ENCODE measurements around the gene CDH3.

CDH3 gene

DNA sequence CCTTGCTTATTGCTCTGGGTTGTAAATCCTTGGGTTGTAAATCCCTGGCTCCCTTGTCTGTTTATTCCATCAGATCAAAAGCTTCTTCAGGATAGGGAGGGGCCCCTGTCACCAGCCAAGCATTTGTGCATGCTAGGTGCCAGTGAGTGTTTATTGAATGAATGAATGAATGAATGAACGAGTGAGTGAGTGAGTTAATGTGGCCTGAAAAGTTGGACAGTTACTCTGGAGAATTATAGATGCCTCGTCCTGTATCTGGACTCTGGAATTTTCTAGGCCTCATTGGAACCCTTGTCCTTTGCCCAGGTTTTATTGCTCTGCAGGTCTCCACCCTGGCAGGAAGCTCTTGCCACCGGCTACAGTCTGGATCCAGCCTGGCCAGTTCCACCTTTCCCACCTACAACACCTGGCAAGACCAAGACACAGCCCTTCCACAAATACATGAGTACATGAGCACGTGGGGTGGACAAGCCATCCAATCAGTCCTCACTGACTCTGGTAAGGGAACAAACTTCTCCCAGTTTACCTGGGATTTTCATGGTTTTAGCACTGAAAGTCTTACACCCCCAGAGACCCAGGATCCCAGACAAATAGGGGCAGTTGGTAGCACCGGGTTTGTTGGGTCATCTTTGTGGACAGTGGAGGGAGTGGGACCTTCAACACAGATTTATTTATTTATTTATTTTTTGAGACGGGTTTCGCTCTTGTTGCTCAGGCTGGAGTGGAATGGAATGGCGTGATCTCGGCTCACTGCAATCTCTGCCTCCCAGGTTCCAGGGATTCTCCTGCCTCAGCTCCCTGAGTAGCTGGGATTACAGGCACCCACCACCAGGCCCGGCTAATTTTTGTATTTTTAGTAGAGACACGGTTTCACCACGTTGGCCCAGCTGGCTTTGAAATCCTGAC lies 77.3 kb downstream of the CDH3 start:
- DNase-seq (ENCODE audit: insufficient read length, low spot score), result no peak
- FAIRE-seq, result no peak
- TF ChIP-seq, protein P1, sequence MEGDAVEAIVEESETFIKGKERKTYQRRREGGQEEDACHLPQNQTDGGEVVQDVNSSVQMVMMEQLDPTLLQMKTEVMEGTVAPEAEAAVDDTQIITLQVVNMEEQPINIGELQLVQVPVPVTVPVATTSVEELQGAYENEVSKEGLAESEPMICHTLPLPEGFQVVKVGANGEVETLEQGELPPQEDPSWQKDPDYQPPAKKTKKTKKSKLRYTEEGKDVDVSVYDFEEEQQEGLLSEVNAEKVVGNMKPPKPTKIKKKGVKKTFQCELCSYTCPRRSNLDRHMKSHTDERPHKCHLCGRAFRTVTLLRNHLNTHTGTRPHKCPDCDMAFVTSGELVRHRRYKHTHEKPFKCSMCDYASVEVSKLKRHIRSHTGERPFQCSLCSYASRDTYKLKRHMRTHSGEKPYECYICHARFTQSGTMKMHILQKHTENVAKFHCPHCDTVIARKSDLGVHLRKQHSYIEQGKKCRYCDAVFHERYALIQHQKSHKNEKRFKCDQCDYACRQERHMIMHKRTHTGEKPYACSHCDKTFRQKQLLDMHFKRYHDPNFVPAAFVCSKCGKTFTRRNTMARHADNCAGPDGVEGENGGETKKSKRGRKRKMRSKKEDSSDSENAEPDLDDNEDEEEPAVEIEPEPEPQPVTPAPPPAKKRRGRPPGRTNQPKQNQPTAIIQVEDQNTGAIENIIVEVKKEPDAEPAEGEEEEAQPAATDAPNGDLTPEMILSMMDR (IDR thresholded peaks at IDR 0.05; ENCODE audit: insufficient read depth, missing control alignments), result no peak

DNA sequence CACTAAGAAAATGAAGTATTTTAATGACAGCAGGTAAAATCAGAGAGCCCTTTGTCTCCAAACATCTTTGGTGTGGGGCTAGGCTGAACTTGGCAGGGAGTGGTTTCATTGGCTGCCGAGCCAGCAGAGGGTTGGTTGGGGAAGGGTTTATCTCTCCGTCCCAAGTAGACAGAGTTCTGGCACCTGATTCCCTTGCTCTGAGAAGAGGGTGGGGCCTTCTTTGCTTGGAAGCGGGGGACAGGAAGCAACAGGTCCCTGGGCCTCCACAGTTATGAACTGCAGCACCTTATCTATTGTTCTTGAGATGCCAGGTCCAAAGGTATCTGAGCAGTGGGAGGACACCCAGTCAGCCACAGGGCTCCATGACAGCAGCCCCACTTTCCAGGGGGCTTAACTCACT lies 79.7 kb downstream of the CDH3 start:
- FAIRE-seq (no peak), DNase-seq (ENCODE audit: insufficient read length, low spot score) (no peak)
- TF ChIP-seq, protein P1 (IDR thresholded peaks at IDR 0.05; ENCODE audit: insufficient read depth, missing control alignments), result no peak

DNA sequence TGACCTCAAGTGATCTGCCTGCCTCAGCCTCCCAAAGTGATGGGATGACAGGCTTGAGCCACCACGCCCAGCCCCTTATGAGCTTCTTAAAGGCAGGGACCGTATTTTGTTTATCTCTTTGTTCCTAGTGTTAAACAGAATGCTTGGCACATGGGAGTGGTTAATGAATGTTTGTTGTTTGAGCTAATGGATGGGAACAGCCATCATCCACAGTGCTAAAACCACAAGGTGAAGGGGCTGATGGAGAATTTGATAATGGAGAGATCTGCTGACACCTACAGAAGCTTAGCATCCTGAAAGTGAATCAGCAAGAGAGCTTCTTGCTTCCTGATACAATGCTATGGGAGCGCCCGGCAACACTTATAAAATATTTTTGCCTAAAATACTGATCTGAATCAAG lies 83.4 kb downstream of the CDH3 start:
- no peak for FAIRE-seq
- TF ChIP-seq, protein P1 (IDR thresholded peaks at IDR 0.05; ENCODE audit: insufficient read depth, missing control alignments), result no peak
- DNase-seq (ENCODE audit: insufficient read length, low spot score), result no peak

DNA sequence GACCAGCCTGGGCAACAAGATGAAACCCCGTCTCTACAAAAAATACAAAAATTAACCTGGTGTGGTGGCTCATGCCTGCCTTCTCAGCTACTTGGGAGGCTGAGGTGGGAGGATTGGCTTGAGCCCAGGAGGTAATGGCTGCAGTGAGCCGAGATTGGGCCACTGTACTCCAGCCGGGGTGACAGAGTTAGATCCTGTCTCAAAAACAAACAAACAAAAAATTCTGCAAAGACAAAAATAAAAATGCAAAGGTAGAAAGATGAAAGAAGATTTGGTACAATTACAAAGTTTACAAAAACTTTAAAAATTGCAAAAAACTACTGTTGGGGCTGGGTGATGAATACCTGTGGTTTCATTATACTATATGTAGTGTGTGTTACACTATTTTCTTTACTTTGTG lies 86.5 kb downstream of the CDH3 start:
- TF ChIP-seq, protein P1 (IDR thresholded peaks at IDR 0.05; ENCODE audit: insufficient read depth, missing control alignments), result no peak
- no peak for DNase-seq (ENCODE audit: insufficient read length, low spot score)
- FAIRE-seq, result no peak

DNA sequence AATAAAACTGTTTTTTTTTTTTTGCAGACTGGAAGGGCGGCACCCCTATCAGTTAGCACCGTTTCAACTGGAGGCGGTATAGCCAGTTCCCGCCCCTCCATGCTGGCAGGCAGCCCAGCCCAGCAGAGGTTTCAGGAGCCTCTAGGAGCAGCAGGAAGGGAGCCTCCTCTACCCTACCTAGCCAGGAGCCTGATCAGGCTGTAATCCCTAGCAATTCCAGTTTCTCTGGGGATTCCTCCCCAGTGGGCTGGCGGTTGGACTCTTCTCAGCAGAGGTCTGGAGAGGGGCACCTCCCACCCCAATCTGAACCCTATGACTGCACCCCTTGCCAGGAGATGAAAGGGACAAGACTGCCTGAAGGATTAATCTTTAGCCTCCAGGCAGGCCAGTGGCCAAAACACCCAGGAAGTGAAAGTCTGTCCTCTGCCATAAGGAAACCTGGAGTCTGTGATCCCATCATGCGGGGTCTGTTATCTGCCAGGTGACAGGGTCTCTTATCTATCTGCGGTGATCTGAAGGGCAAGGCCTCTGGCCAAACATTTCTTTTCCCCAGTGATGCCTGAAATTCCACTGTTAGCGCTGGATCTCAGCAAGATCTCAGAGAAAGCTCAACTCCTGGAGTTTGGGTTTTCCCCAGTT lies 87.1 kb downstream of the CDH3 start:
- FAIRE-seq, result no peak
- no peak for DNase-seq (ENCODE audit: insufficient read length, low spot score)
- TF ChIP-seq, protein P1 (IDR thresholded peaks at IDR 0.05; ENCODE audit: insufficient read depth, missing control alignments), result no peak

DNA sequence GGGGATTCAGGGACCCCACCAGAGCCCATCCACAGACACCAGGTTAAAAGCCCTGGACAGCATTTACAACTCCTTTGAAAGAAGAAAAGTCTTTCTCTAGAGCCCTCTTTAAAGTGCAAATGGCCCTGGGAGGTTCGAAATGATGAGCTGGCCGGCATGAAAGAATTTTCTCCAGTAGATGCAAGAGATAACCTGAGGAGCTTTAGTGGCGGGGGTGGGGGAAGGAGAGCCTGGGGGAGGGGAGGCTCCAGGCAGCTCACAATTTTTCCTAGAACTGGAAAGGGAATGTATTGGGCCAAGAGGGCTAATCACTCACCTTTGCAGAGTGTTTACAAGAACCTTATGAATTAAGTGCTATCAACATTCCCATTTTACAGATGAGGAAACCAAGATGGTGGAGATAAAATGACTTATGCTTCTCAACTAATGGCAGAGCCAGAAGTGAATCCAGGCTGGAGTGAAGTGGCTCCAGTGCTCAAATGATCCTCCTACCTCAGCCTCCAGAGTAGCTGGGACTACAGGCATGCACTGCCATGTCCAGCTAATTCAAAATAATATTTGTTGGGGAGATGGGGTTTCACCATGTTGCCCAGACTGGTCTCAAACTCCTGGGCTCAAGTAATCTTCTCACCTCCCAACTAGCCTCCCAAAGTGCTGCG lies 87.8 kb downstream of the CDH3 start:
- TF ChIP-seq, protein P1 (IDR thresholded peaks at IDR 0.05; ENCODE audit: insufficient read depth, missing control alignments), result no peak
- no peak for FAIRE-seq
- no peak for DNase-seq (ENCODE audit: insufficient read length, low spot score)

All from D721Med (cell line).